Myocyte (in vitro differentiated cells): Measurements from ENCODE around the gene OR2AE1. TPM values are rescaled to one million over a fixed set of nuclear protein-coding genes. Genes with fewer than 3 reads are reported as not detected.

ENCODE experiments used
- DNase-seq: peaks from one replicate; pipeline ENCODE4 v3.0.0-alpha.2; 2012; ENCODE audit warnings: low read depth
- total RNA-seq: library from RNA; depleted of rRNA; stranded (reverse); fragments of >200 nt; gene quantifications from 2 replicates; pipeline ENCODE4 v1.2.3, GENCODE V29; 2014

OR2AE1 gene
- total RNA-seq, 1 donor from 2014 or later, result not detected

DNA sequence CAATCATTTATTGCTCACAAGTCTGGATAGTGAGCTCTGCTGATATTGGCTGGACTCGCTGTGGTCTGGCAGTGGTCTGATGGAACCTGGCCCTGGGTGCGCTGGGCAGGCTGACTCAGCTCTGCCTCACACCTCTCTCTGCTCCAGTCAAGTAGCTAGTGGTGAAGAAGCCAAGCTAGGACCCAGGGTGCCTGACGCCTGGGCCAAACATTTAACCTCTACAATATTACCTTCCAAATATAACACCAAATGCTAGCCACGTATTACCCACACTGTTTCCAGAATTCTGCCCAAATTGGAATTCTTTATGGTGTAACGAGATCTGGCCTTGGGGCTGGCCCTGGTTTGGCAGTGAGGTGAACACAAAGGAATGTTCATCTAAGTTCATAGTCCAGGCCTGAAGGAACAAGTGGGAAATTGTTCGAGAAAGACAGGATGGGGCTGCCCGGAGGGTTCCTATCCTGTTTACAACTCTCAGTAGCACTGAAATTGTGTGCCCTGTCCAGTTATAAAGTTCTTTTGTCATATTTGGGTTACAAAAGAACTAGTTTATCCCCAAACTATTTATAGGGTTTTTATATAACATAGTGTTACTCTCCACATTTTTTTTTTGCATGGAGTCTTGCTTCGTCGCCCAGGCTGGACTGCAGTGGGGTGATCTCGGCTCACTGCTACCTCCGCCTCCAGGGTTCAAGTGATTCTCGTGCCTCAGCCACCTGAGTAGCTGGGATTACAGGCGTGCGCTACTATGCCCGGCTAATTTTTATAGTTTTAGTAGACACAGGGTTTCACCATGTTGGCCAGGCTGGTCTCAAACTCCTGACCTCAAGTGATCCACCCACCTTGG is 16.3 kb downstream of the OR2AE1 start:
- DNase-seq, result peak; percentile 67

DNA sequence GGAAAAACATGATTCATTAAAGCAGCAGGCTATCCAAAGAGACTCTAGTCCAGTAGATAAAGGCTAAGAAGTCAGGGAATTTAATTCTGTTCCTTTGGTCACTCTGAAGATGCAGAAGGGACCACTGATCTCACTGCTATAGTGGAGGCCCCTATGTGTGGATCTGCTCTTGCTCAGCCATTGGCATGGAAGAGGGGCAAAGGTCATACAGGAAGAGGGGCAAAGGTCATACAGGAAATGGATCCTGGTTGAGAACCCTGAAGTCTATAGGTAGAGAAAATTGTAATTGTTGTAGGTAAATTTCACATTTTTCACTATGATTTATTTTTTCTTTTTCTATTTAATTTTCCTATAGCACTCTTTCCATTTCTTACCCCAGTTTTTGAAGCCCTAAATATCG is 21.6 kb downstream of the OR2AE1 start:
- no peak for DNase-seq

DNA sequence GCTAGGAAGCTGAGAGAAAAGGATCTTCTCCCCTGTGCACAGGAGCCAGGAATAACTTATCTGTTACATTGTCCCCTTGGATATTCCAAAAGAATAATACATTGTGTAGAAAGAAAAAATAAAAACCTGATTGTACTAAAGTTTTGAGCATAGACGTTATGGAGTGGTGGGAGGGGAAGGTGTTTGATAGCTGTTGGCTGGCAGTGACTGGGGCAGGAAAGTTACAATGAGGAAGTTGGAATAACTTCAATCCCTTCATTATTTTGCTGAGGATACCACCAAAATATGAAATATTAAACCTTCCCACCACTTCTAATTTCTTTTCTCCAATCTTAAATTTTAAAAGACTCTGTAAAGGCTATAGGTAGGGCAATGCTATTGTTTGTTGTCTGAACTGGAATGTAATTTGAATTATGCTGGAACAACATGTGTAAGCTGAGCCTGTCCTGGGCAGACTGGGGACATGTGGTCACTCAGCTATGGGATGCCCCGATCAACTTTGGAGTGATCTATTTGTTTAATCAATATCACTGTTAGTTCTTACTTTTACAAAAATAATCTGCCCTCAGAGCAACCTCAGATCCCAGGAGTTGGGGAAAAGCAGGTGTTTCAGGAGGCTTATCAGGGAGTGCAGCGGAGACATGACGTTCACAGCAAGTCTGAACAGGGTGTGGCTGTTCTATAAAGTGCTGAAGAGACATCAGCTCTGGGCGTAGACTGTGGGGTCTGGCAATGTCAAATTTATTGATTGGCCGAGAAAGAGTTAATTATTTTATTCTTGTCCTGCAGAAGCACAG is 28.2 kb downstream of the OR2AE1 start:
- no peak for DNase-seq

DNA sequence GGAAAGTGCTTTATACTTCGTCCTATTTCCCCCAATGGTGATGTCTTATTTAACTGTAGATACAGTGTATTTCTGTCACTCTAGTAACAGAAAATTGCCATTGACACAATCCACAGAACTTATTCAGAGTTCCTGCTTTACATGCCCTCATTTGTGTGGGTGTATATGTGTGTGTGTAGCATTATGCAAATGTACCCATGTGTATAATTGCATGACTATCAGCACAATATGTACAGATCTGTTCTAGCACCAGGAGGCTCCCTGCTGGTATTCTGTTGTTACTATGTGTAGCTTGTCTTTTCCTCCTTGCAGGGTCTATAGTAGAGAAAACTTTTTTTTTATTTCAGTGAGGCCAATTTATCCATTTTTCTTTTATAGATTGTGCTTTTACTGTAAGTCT is 32.5 kb downstream of the OR2AE1 start:
- DNase-seq, result no peak

DNA sequence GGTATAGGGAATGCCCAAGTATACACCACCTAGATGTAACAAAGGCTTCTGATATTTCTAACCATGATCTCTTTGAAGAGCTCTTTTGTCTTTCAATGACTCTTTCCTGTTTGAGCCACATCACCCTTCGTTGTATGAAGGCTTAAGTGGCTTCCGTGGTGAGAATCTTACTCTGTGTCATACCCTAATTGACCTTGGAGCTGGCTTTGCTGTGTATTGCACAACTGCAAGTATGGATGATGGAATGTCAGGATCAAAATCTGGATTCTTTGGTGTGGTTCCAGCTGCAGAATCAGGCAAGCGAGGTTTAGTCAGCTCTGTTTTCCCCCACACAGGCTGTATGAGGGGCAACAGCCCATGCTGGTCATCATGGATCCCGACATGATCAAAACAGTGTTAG is 33.0 kb downstream of the OR2AE1 start:
- DNase-seq, result peak; percentile 24

DNA sequence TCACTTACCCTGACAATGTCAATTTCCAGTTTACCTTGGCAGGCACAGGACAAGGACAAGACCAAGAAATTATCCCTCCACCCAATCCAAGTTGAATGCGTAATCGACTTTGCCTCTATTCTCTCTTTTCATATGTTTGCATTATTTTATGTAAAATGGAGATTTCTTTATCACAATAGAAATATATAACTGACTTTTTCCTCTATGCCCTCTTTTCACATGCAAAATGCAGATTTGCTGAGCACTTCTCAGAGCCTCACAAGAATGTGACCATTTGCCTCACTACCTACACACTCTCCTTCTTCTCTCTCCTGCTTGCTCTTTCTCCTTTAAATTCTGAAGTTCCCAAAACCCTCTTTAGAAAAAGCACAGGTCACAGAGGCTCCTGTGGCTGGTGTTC is 33.9 kb downstream of the OR2AE1 start:
- no peak for DNase-seq

DNA sequence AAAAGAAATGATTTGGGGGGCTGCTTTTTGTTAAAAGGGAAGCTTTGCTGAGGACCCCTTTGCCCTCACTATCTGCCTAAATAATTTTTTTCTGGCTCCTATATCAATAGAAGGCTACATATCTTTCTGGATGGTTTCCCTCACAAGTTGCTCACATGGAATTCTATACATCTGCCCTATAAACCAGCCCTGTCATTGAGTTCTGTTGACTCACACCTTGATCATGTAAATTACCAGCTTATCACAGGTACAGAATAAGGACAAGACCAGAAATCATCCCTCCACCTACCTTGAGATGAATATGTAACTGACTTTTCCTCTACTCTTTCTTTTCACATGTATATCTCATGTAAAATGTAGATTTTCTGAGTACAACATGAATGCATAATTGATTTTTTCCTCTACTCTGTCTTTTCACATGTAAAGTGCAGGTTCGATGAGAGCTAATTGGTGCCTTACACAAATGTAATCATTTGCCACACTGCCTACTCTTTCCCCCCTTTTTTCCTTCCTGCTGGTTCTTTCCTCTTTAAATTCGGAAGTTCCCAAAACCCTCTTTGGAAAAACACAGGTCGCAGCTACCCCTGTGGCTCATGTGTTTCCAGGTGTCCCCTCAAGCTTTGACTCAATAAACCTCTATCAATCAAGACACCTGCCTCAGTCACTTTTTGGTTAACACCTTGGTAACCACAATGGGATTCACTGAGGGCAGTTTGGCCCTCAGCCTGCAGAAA is 36.5 kb downstream of the OR2AE1 start:
- no peak for DNase-seq

DNA sequence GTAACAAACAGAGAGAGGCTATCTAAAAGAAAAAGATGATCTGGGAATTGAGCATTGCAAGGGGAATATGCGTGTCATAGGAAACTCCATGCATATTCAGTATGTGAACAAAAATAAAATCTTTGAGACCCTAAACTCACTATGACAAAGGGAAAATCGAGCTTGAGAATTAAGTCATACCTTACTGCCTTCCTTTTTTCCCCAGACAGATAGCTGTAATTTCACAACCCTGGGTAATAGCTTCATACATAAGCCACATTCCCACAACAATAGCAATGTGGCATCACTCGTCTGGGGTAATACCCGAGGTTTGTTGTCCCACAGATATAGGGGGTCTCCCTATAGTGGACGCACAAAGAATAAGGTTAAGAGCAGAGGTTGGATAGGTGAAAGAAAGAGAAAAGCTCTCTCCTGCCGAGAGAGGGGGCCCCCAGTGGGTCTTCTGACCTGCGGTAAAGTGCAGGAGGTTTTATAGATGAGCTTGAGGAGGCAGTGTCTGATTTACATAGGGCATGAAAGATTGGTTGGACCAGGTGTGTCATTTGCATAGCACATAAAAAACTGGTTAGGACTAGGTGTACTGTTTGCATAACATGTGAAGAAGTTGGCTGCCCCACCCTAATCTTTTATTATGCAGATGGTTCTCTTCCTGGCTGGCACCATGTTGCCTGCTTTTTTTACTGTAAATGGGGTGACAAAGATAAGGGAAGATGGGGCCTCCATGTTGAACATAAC is 37.4 kb downstream of the OR2AE1 start:
- no peak for DNase-seq

DNA sequence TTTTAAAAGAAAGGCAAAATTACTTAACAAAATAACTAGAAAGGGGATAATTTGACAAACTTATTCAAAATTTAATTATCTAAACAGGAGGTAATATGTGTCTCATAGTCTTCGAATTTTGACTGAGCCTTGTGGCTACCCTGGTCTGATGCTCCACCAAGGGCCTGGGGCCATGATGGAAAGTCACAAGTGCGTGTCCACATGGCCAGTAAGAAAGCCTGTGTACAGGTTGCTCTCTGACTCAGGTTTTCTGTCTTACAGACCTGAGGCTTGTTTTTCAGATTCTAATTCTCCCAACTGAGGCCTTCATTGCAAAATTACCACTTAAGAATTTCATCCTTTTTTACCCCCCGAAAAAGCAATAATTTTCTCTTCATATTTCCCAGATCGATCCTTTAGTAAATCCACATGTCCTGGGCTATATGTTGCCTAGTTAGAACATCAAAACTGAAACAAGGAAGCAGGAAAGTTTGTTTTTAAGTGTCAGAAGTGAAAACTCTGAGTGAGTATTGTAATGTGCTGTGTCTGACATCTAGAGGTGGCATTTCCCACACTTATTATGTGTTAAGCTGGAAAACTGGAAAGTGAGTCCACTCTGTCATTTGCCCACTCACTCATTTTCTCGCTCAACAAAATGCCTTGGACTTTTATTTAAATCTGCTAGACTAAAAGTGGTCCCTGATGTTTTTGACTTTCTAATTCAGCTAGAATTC is 39.0 kb downstream of the OR2AE1 start:
- peak; percentile 59 for DNase-seq

DNA sequence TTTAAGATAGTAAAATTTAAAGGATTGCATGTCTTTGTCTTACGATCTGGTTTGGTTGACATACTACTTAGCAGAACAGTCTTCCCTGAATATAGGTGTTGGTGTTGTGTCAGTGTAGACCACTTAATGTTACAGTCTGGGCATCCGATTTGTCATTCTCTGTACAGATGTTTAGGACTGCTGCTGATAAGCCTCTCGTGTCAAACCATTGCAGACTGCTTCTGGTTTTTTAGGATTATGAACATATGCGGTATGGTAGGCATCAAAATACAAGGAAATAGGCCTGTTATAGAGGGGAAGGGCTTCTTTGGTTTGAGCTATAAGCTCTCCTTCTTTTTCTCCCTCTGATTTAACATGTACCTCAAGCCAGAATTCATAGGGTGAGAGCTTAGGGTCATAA is 41.6 kb downstream of the OR2AE1 start:
- DNase-seq, result no peak

DNA sequence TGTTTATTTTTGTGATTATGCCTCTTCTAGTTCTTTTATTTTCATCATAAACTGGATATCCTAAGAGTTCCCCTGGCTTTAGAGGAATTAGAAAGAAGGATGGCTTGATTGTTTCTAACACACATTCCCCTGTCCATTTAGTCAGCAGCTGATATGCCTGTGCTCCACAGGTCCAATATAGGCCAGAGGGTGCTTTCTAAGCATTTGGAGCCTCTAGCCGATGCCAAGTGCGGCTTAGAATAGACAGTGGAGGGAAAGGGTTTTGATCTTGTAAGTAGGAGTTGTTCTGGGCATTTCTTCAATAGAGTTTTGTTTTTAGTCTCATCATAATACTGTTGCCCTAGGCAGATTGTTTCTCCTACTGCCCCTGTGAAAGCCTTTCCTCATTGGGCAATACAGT is 42.5 kb downstream of the OR2AE1 start:
- no peak for DNase-seq

DNA sequence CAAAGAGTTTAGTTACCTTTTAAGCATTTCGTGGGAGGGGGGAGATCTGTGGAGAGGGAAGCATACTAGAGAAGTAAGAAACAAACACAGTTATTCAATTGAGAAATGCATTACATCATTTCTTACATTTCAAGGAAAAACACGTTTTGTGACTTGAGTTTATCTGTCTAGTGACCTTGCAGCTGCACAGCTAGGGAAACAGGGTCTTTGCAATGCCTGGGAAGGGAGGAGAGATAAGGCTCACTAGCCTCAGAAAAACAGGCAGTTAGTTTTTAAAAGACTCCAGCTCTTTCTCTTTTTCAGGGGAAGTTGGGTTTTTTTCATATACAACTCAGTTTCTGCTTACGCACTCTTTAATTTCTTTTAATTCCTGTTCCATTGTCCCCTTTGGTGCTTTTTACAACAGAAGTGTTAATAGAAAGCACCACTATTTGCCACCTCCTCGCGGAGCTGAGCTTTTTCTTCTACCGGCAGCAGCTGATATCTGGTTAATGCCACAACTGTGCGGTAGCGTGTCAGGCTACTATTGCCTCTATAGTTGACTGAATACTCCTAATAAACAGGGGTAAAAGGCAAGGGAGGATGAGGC is 43.5 kb downstream of the OR2AE1 start:
- DNase-seq, result no peak

DNA sequence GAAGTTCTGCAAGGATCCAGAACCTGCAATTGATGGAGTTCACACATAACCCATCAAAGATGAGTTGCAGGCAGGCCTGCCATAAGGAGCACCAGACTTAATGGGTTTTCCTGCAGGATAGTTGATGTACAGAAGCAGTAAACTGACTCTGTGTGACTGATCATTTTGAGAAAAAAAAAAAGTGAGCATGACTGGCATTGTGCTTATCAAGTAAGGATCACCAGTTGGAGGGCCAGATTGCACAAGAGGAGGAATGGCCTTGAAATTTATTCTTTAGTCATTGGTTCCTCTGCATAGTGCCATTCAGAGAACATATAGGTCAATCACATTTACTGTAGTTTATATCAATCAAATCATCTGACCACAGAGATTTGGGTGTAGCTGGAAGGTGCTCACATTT is 45.2 kb downstream of the OR2AE1 start:
- DNase-seq, result no peak

DNA sequence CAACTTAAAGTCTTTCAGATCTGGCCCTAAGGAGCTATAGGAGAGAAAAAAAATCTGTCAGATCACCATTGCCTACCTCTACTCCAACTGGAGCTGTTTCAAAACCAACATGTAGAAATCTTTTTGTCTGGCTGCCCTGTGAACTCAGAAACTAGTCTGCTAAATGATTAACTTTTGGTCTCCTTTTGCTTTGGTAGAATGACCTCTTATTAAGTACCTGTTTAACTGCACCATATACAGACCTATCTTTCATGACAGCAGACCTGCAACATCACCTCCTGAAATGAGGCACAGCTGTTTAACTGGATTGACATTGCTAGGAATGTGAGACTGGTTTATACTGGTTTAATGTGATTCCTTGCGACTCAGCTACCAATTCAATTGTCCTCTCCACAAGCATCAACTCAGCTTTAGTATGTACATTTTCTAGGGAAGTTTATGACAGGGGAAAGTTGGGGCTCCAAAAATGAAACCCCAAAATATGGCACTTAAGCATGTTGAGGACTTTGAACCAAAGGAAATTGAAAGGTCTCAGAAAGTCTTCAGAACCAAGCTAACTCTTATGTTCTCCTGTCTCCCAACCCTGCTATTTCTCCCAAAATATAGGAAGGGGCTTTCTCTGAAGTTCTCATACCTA is 47.2 kb downstream of the OR2AE1 start:
- DNase-seq, result no peak

DNA sequence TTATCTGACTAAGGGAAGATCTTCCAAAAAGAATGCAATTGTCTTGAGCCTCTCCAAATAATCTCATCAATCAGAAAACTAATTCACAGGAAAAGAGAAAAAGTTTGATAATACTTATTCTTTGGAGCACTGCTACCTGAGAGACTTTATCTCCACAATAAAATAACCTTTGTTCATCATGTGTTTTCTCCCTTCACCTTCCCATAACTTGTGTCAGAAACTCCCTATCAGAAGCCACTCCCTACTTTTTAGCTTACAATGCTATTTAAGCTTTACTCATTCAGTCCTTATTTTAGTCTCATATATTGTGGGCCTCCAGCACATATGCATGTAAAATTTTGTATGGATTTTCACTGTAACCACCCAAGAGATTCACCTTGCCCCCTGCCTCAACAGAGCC is 48.0 kb downstream of the OR2AE1 start:
- no peak for DNase-seq

DNA sequence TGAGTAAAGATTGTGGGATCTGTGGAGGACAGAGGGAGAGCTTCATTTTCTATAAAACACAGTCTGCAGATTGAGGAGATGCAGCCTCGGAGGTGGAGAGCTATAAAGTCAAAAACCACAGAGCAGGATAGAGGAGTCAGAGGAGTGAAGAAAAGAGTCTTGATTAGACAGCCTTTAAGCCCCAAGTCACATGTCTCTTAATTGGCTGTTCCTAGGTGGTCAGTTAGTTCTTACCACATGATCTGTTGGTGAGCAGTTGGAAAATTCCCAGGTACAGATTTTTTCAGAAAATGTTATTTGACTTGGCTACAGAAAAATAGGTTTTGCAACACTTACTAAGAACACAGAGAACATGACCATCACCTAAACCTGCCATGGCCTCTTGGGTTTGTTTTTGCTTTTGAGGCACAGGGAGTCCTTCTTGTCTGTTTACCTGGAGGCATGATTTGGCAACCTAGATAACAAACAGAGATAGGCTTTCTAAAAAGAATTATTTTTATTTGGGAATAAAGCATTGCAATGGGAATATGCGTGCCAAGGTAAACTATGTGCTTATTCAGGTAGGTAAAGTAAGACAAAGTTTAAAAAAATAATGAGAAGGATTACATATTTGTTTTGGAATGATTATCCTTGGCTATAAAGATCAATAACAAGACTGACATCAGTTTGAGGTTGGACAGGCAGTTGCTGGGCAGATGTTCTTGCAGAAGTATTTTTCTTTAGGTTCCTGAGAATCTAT is 49.6 kb downstream of the OR2AE1 start:
- DNase-seq, result no peak
